ENCODE data around the gene ADAMTS2. TPM values are rescaled to one million over a fixed set of nuclear protein-coding genes. Genes with fewer than 3 reads are reported as not detected.

The ADAMTS2 gene
- total RNA-seq, 1 experiment from 2014 or later = not detected

GRCh38 chr5:179192891-179193470 is 152.3 kb downstream of the ADAMTS2 start:
- no peaks in the 10 kb centered on the region for H3K9me2 ChIP-seq (replicated peaks; ENCODE audit: insufficient read depth, low read length)

DNA sequence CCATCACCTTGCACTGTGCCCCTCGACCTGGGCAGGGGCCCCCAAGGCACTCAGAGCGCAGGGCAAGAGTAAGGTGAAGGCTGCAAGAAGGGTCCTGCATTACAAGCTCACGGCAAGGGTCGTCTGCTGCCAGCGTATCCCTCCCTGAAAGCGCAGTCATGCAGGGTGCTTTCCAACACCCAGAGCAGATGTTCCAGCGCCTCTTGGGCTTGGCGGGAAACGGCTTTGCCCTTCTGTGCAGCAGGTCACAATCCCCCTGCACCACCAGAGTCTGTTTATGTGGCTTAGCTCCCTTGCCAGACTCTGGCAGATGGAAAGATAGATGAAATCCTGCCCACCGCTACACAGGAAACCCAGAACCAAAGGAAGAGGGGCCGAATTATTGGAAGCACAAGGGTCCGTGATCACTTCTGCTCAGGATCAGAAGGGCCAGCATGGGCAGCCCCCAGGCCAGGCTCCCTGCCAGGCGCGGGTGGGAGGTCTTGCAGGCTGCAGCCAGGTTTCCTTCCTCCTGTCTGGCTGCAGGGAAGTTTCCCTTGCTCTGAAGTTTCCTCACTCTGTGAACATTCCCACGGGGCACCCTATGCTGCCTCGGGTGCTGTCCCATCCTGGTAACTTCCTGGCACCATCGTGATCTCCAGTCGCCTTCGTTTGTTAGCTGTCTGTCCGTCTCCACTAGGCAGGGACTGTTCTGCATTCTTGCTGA is 152.9 kb downstream of the ADAMTS2 start:
- Histone ChIP-seq H3K9ac (ENCODE audit: low read length) (no peak overlapping the region), H3K9me2 (replicated peaks; ENCODE audit: insufficient read depth, low read length) (no peaks in the 10 kb centered on the region), H3K27me3 (ENCODE audit: low read length) (no peaks in the 10 kb centered on the region), H3K79me2 (ENCODE audit: low read length) (no peaks in the 10 kb centered on the region), H3K36me3 (ENCODE audit: insufficient read depth, low read length) (no peaks in the 10 kb centered on the region), H3K4me3 (ENCODE audit: low read length) (no peak overlapping the region), H3K9me3 (ENCODE audit: low read length) (no peaks in the 10 kb centered on the region), H4K20me1 (ENCODE audit: insufficient read depth, low read depth, low read length) (no peaks in the 10 kb centered on the region), H3K27ac (ENCODE audit: low read length) (no peak overlapping the region), H2AFZ (ENCODE audit: low read length) (no peak overlapping the region), H3K4me1 (ENCODE audit: low read length) (no peaks in the 10 kb centered on the region), H3K4me2 (ENCODE audit: low read depth, low read length, poor library complexity, severe bottlenecking) (no peak overlapping the region)
- no peak for DNase-seq

More at GRCh38 chr5:179192891-179193470, 152.3 kb downstream of the ADAMTS2 start:
- no peaks in the 10 kb centered on the region for H3K27me3 ChIP-seq (ENCODE audit: low read length)
- H4K20me1 ChIP-seq (ENCODE audit: insufficient read depth, low read depth, low read length) = no peaks in the 10 kb centered on the region
- no peaks in the 10 kb centered on the region for H3K9me3 ChIP-seq (ENCODE audit: low read length)
- H3K9ac ChIP-seq (ENCODE audit: low read length) = no peak overlapping the region
- no peak overlapping the region for H3K4me3 ChIP-seq (ENCODE audit: low read length)
- no peak for DNase-seq
- no peak overlapping the region for H2AFZ ChIP-seq (ENCODE audit: low read length)
- no peaks in the 10 kb centered on the region for H3K79me2 ChIP-seq (ENCODE audit: low read length)
- no peaks in the 10 kb centered on the region for H3K4me1 ChIP-seq (ENCODE audit: low read length)
- H3K4me2 ChIP-seq (ENCODE audit: low read depth, low read length, poor library complexity, severe bottlenecking) = no peak overlapping the region
- H3K27ac ChIP-seq (ENCODE audit: low read length) = no peak overlapping the region
- no peaks in the 10 kb centered on the region for H3K36me3 ChIP-seq (ENCODE audit: insufficient read depth, low read length)

GRCh38 chr5:179191506-179192184 is 153.6 kb downstream of the ADAMTS2 start:
- H3K4me3 ChIP-seq (ENCODE audit: low read length) = no peak overlapping the region
- H3K4me1 ChIP-seq (ENCODE audit: low read length) = no peaks in the 10 kb centered on the region
- H3K9ac ChIP-seq (ENCODE audit: low read length) = no peak overlapping the region
- DNase-seq = no peak
- no peak overlapping the region for H2AFZ ChIP-seq (ENCODE audit: low read length)
- H3K27me3 ChIP-seq (ENCODE audit: low read length) = no peaks in the 10 kb centered on the region
- no peaks in the 10 kb centered on the region for H3K9me2 ChIP-seq (replicated peaks; ENCODE audit: insufficient read depth, low read length)
- H3K79me2 ChIP-seq (ENCODE audit: low read length) = no peaks in the 10 kb centered on the region
- H3K27ac ChIP-seq (ENCODE audit: low read length) = no peak overlapping the region
- H3K4me2 ChIP-seq (ENCODE audit: low read depth, low read length, poor library complexity, severe bottlenecking) = no peak overlapping the region
- H3K36me3 ChIP-seq (ENCODE audit: insufficient read depth, low read length) = no peaks in the 10 kb centered on the region
- H4K20me1 ChIP-seq (ENCODE audit: insufficient read depth, low read depth, low read length) = no peaks in the 10 kb centered on the region
- H3K9me3 ChIP-seq (ENCODE audit: low read length) = no peaks in the 10 kb centered on the region

GRCh38 chr5:179190851-179191505 is 154.3 kb downstream of the ADAMTS2 start:
- no peaks in the 10 kb centered on the region for H3K36me3 ChIP-seq (ENCODE audit: insufficient read depth, low read length)
- no peak overlapping the region for H3K27ac ChIP-seq (ENCODE audit: low read length)
- H3K9ac ChIP-seq (ENCODE audit: low read length) = no peak overlapping the region

GRCh38 chr5:179188636-179189035 is 156.6 kb downstream of the ADAMTS2 start:
- H3K9me3 ChIP-seq (ENCODE audit: low read length) = no peaks in the 10 kb centered on the region
- H3K27ac ChIP-seq (ENCODE audit: low read length) = no peak overlapping the region
- no peaks in the 10 kb centered on the region for H4K20me1 ChIP-seq (ENCODE audit: insufficient read depth, low read depth, low read length)
- H3K9ac ChIP-seq (ENCODE audit: low read length) = no peak overlapping the region
- H3K27me3 ChIP-seq (ENCODE audit: low read length) = no peaks in the 10 kb centered on the region
- no peak overlapping the region for H2AFZ ChIP-seq (ENCODE audit: low read length)
- H3K4me1 ChIP-seq (ENCODE audit: low read length) = no peaks in the 10 kb centered on the region
- H3K9me2 ChIP-seq (replicated peaks; ENCODE audit: insufficient read depth, low read length) = no peaks in the 10 kb centered on the region
- H3K4me2 ChIP-seq (ENCODE audit: low read depth, low read length, poor library complexity, severe bottlenecking) = no peak overlapping the region
- no peaks in the 10 kb centered on the region for H3K36me3 ChIP-seq (ENCODE audit: insufficient read depth, low read length)
- H3K79me2 ChIP-seq (ENCODE audit: low read length) = no peaks in the 10 kb centered on the region
- no peak for DNase-seq
- H3K4me3 ChIP-seq (ENCODE audit: low read length) = no peak overlapping the region

More at GRCh38 chr5:179190851-179191505, 154.3 kb downstream of the ADAMTS2 start:
- Histone ChIP-seq H3K4me2 (ENCODE audit: low read depth, low read length, poor library complexity, severe bottlenecking) (no peak overlapping the region), H3K9me3 (ENCODE audit: low read length) (no peaks in the 10 kb centered on the region), H2AFZ (ENCODE audit: low read length) (no peak overlapping the region), H3K9me2 (replicated peaks; ENCODE audit: insufficient read depth, low read length) (no peaks in the 10 kb centered on the region), H3K27me3 (ENCODE audit: low read length) (no peaks in the 10 kb centered on the region), H3K4me1 (ENCODE audit: low read length) (no peaks in the 10 kb centered on the region), H4K20me1 (ENCODE audit: insufficient read depth, low read depth, low read length) (no peaks in the 10 kb centered on the region), H3K4me3 (ENCODE audit: low read length) (no peak overlapping the region), H3K79me2 (ENCODE audit: low read length) (no peaks in the 10 kb centered on the region)
- no peak for DNase-seq

DNA sequence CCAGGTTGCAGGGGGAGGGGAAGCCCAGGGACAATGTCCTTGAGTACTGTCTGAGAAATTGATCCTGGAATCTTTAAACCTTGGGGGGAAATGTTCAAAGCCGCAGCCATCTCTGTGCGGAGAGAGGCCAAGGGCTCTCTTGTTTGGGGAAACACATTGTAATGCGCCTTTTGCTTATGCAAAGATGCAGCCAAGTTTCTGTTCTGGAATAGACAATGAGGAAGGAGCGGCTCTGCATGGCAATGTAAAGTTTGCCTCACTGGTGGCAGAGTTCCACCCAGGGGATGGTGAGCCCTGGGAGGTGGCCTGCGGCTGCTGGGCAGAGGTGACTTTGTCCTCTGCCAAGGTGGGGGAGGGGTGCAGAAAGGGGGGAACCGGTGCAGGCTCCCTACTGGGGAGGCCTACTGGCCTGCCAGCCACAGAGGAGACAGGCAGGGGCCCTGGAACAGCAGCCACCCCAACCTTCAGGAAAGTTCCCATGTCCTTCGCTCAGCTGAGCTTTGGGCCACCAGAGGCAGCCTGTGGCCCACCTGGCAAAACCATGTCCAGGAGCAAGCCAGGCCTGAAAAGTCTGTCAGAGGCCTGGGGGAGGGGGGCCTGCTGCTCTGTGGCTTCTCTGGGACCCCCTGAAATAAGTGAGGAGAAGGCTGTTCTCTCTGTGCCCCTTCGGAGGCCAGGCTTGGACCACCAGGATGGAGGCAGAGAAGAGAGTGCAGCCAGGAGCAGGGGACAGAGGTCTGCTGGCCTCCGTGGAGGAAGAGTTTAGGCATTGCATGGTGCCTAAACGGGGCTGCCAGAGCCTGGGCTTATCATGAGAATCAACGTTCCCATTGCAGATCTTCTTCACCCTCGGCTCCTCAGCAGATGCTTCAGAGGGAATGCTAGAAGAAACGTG is 157.3 kb downstream of the ADAMTS2 start:
- Histone ChIP-seq H3K79me2 (ENCODE audit: low read length) (no peaks in the 10 kb centered on the region), H3K9me2 (replicated peaks; ENCODE audit: insufficient read depth, low read length) (no peaks in the 10 kb centered on the region), H2AFZ (ENCODE audit: low read length) (no peak overlapping the region), H3K9me3 (ENCODE audit: low read length) (no peaks in the 10 kb centered on the region), H3K9ac (ENCODE audit: low read length) (no peak overlapping the region), H3K4me1 (ENCODE audit: low read length) (no peaks in the 10 kb centered on the region), H3K4me3 (ENCODE audit: low read length) (no peak overlapping the region), H3K27ac (ENCODE audit: low read length) (no peak overlapping the region), H3K36me3 (ENCODE audit: insufficient read depth, low read length) (no peaks in the 10 kb centered on the region), H3K27me3 (ENCODE audit: low read length) (no peaks in the 10 kb centered on the region), H3K4me2 (ENCODE audit: low read depth, low read length, poor library complexity, severe bottlenecking) (no peak overlapping the region), H4K20me1 (ENCODE audit: insufficient read depth, low read depth, low read length) (no peaks in the 10 kb centered on the region)
- DNase-seq = no peak

DNA sequence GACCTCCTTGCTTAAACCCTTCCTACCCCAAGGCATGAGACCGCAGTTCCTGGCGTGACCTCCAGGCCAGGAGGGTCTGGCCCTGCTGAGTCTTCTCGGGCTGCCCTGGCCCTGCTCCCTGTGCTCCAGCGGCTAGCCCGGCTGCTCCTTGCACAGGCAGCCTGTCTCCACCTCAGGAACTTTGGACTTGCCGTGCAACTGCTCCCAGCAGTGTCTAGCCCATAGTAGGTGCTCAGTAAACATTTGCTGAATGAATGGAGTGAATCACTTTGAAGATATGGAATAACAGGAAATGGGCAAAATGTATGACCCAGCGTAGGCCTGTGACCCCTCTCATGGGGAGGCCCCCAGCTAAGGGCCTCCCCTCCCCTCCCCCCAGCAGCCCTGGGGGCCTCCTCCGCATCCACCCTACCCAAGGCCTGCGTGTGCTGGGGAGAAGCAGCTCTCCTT is 158.0 kb downstream of the ADAMTS2 start:
- Histone ChIP-seq H3K27ac (ENCODE audit: low read length) (no peak overlapping the region), H3K9me2 (replicated peaks; ENCODE audit: insufficient read depth, low read length) (no peaks in the 10 kb centered on the region), H3K79me2 (ENCODE audit: low read length) (no peaks in the 10 kb centered on the region), H2AFZ (ENCODE audit: low read length) (no peak overlapping the region), H3K36me3 (ENCODE audit: insufficient read depth, low read length) (no peaks in the 10 kb centered on the region), H3K9me3 (ENCODE audit: low read length) (no peaks in the 10 kb centered on the region), H3K9ac (ENCODE audit: low read length) (no peak overlapping the region), H4K20me1 (ENCODE audit: insufficient read depth, low read depth, low read length) (no peaks in the 10 kb centered on the region), H3K27me3 (ENCODE audit: low read length) (no peaks in the 10 kb centered on the region), H3K4me3 (ENCODE audit: low read length) (no peak overlapping the region), H3K4me2 (ENCODE audit: low read depth, low read length, poor library complexity, severe bottlenecking) (no peak overlapping the region), H3K4me1 (ENCODE audit: low read length) (no peaks in the 10 kb centered on the region)
- DNase-seq = no peak
